ENCODE data around the gene WNT5A.

Gene WNT5A

DNA sequence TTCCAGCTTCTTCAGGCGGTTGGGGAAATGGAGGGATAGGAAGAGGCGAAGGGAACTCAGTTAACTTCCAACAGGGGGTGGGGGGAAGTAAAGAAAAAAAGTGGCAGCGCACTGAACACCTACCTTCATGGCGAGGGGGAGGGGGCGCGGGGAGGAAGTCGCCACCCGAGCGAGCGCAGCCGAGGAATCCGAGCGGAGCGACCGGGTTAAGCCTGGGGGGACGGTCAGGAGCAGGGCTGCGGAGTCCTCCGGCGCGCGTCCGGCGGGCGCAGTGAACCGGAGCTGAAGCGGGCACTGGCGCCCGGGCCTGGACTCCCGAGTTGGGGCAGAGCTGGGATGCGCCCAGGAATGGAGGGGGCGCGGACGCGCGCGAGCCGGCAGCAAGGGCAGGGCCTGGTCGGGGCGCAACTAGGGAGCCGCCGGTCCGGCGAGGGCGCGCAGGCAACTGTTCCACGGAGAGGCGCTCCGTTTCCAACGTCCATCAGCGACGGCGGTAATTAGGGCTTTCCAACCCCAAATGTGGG is at the start of gene WNT5A:
TSS of gene WNT5A (minus strand) at position 450 of the 524 bp plus-strand sequence. CDS start at position 129, 321 bp downstream.
- DNase-seq (ENCODE audit: low read depth in 4 of 4, low spot score in 1 of 4) = no peak

DNA sequence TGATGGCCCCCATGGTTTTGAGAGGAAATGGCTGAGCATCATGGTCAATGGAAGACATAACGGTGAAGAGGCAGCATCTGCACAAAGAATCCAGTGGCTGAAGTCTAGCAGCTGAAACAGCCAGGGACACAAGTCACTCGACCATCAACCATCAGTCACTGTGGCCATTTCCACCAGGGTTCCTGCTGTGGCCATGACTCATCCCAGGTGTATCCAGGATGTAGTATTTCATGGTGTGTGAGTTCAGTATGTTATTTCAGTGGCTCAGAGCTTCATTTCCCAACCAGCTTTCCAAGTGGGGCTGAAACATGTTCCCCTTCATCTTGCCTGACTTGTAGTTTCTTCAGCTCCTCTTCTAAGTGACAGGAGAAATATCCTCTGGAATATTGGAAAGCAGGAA is 47.8 kb upstream of the WNT5A start:
- no peak for DNase-seq (ENCODE audit: low read depth in 4 of 4, low spot score in 1 of 4)

DNA sequence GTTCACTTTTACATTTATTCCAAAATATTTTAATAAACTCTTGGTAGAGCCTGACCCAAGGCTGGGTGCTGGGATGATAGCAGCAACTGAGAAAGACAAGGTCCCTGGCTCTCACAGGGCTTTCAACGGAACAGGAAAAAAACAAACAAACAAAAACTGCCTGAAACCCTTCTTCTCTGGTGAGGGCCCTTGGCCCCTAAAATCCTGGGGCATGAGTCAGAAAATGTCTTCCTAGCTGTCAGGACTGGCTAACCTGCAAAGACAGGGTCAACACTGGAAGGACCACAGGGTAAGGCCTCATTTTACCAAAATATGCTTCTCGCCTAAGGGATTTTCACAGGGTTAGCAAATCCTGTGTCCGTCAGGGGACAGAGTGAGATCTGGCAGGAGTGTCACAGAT is 45.7 kb upstream of the WNT5A start:
- no peak for DNase-seq (ENCODE audit: low read depth in 4 of 4, low spot score in 1 of 4)

DNA sequence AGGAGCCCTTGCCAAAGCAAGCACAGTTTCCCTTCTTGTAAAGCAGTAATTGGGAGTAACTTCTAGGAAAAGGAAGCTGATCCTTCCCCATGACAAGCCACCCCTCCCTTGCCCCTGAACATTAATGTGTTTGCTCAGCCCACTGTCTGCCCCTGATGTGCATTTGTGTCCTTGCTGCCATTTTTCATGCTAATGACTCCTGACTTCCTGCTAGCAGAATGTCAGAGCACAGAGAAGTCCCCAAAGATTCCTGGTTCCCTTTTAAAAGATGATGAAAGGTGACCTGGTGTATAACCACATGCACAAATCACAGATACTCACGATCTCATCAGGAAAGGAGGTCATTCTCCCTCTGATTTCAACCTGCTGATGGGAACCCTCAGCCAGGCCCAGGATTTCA is 44.2 kb upstream of the WNT5A start:
- no peak for DNase-seq (ENCODE audit: low read depth in 4 of 4, low spot score in 1 of 4)

DNA sequence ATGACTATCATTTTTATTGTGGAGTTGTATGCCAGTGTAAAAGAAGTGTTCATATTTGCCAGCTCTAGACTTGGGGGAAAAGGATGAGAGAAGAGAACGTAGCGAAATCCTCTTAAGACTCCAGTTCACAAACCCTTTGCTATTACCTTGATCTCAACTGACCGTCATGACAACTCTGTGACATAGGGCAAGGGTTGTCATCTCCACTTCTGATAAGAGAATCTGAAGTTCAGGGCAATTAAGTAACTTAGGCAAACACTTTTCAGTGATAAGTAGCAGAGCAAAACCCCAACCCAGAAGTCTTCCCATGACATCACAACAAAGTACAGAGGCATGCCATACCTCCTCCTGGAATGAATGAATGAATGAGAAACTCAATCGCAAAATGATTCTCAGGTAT is 40.3 kb upstream of the WNT5A start:
- DNase-seq (ENCODE audit: low read depth in 4 of 4, low spot score in 1 of 4) = no peak

DNA sequence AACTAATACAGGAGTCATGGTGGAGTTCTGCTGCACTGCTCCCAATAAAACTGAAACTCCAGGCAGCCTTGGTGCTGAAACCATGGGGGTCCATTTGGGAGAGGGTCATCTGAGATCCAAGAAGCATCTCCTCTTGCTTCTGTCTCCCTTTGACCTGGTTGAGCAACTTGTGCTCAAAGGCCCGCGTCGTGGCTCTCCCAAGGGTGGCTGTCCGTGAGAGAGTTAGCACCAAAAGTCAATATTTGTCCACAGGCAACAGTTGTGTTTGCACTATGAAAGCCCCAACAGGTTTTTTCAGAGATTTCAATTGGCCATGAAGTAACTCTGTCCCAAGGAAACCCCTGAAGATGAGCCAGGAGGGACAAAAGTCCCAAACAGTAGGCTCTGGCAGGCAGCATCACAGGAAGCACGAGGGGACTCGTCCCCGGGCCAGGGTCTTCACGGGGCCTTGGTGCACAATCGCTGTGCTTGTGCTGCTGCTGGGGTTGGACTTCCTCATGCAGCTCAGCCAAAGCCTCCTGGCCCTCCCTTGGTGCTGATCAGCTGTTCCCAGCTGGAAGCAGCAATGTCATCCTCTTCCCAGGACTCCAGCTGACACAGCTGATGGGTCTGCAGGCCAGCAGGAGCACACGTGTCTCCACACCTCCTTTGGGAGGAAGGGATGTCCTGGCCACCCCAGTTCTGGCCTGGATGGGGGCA is 39.4 kb upstream of the WNT5A start:
- no peak for DNase-seq (ENCODE audit: low read depth in 4 of 4, low spot score in 1 of 4)

DNA sequence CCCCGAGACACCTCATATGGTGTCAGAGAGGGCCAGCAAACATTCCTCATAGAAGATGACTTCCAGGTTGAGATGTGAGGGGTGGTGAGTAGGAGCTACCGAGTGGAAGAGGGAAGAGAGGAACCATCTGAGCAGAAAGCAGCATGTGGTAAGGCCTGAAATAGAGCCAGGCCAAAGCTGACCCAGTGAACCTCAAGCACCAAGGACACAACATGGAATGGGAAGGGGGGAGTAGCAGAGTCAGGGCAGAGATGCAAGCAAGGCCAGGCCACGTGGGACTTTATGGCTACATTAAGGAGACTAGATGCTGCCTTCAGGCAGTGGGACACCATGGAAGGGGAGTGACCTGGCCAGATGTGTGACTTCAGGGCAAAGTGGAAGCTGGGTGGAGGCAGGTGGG is 38.3 kb upstream of the WNT5A start:
- DNase-seq (ENCODE audit: low read depth in 4 of 4, low spot score in 1 of 4) = no peak

DNA sequence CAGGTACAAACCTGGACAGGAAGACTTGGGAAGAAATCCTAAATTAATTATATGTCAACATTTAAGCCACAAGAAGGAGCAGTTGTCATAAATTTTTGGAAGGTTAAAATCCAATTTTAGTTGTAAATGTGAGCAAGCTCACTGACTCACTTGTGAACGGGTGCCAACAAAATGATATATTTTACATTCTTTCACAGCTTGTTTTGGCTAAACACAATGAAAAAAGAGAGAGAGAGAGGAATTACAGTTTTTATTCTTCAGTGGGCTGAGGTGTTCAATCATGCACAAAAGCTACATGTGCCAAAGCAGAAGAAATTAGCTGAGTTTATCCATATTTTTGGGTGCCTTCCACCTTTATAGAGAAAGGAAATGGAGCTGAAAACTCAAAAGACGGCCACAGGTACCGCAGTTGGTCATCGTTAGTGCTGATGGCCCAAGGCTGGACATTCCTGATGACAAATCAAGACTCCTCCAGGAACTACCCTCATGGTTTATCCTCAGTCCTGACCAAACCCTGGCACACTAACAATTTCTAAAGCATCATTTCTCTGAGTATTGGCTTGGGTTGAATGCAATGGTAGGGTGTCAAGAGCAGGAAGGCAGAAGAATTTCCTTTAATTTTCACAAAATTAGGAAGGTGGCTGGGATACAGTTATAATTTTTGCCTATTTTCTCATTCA is 37.6 kb upstream of the WNT5A start:
- DNase-seq (ENCODE audit: low read depth in 4 of 4, low spot score in 1 of 4) = no peak

DNA sequence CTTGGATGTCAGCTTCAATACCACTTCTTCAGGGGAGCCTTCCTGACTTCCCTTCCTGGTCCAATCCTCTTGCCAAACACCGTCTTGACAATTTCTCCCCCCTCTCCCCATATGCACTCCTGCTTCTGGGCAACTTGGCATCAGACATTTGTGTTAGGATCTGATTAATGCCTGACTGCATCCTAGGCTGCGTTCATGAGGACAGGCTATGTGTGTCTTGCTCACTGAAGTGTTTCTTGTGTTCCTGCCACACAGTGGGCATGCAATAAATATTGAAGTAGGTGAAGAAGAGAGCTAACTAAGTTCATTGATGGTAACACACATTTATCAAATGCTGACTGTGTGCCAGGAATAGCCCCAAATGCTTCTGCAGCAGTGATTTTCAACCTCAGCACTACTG is 36.4 kb upstream of the WNT5A start:
- no peak for DNase-seq (ENCODE audit: low read depth in 4 of 4, low spot score in 1 of 4)

DNA sequence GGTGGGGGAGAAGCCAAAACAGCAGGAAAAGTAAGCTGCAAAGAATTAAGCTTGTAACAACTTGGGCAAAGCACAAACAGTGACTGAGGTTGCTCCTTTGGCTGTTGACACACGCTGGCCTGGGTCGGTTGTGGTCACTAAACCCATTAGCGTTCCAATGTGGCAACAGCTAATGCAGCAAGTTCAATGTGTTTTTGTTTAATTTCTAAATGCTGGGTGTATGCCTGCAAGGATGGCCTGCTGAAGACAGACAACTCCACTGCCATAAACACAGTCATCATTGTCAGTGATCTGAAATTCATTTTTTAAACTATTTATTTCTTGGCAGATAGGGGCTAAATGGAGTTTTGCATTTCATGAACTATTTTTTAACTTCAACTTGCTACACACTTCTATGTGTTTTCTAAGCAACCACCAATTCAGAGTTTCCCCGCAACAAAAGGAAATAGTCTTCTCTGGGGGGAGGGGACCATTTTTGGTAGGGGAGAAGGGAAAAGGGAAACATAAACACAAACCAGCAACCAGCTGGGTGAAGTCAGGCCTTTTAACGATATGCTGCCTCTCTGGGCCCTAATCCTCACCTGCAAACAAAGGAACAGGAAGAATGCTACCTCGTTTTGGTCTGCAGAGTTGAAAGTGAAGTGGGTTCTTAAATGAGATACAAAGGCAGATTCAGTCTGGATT is 34.8 kb upstream of the WNT5A start:
- no peak for DNase-seq (ENCODE audit: low read depth in 4 of 4, low spot score in 1 of 4)

DNA sequence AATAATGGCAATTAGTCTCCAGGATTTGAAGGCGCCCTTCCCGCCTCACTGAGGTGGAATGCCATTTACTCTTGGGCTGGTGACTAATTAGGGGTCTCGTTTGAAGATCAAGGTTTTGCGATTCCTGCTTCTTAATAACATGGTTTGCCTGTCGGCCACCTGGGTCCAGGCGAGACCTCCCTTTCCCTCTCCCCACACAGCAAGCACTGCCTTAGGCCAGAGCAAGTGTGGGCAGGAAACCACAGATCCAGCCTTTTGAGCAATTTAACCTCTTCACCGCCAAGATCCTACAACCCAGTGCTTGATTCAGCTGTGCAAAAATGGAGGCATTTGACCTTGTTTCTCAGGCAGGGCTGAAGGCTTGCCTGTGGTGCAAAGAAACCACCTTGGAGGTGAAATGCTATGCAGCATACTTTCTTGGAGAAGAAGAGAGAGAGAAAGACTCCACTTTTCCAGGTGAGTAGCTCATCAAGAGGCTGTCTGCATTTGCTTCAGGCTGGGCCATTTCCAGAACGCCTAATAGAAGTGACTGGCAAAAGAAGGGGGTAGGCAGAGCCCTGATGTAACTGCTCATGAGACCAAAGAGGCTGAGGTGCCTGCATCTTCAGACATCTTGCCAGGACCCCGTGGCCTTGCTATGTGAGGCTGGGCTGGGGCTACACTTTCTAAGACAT is 34.1 kb upstream of the WNT5A start:
- DNase-seq (ENCODE audit: low read depth in 4 of 4, low spot score in 1 of 4) = no peak

DNA sequence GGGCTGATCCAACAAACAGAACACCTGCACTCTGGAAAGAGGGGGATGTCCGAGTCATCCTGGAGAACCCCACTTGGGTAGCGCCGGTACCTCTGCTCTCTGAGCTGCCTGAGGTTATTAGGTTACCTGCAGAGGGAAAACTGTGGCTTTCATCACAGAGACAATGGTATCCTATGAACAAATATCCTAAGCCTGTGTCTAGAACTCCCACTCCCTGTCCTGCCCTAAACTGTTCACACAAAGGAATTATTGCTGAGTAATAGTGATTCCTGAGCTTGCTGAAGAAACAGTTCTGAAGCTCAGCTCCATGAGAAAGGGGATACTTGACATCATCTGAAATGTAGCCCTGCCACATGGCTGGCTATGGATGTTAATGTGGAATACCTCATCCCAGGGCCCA is 31.9 kb upstream of the WNT5A start:
- no peak for DNase-seq (ENCODE audit: low read depth in 4 of 4, low spot score in 1 of 4)

DNA sequence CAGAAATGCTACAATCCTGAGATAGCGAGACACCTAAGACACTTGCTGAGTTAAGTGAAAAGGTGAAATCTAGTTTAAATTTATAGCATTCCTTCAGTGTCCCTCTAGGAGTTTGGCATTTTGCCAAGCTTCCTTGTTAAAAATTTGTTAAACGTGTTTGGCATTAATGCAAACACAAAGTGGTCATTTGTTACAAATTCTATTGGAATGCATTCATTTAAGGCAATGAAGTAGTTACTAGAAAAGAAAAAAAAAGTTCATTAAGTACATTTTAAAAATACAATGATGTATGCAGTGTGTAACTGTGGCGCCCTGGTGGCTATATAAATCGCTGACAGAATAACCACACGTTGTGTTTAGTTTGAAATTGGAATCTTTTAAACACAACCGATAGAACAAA is 31.3 kb upstream of the WNT5A start:
- DNase-seq (ENCODE audit: low read depth in 4 of 4, low spot score in 1 of 4) = no peak

DNA sequence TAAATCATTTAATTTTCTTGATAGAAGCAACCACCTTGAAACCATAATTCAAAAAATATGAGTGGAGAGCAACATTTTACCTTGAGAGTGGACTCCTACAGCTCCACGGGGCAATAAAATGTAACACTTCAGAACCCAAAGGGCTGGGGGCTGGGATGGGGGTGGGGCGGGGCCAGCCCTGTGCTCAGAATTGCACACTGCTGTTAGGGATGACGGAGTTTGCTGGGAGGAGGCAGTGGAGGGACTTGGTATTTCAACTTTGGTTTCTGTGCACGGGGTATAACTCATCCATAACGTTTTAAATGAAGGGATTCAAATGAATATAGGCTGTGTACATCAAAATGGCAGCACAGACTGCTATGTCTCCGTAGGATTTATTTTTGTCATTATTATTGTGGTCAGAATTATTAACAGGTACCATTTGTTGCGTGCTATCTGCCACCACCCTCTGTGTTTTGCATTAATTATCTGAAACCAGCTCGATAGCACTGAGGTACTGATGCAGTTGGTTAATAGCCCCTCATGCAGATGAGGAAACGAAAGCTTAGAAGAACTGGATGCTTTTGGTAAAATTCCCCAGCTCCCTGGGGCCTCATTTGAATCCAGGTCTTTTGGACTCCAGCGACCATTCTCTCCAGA is 29.4 kb upstream of the WNT5A start:
- DNase-seq (ENCODE audit: low read depth in 4 of 4, low spot score in 1 of 4) = no peak

DNA sequence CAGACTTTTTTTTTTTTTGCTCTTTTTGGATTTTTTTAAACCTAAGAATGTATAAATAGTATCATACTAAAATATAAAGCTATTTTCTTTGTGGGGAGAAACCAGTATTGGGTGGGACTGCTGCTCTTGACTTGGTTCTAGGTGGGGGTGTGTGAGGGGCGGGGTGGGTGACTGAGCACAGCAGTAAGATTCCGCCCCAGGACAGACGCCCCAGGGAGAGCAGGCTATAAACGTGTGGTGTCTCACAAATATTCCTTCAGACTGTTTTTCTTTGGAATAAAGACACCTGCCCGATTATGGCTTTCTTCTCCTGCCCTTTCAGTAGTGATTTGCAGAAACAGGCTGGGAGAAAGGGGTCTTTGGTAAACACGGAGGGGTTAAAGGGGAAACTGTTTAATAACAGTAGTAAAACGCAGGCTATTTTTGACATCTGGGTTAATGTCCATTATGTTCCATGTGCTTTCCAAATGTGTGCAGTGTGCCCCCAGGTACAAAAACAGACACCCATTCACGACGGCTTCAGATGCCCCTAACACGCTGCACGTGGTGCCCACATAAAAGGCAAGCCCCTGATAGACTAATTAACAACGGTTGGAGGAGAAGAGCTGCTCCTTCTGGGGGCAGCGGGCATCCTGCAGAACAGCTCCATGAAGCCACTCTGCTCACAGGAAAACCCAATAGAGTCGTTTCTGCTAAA is 28.6 kb upstream of the WNT5A start:
- DNase-seq (ENCODE audit: low read depth in 4 of 4, low spot score in 1 of 4) = no peak

DNA sequence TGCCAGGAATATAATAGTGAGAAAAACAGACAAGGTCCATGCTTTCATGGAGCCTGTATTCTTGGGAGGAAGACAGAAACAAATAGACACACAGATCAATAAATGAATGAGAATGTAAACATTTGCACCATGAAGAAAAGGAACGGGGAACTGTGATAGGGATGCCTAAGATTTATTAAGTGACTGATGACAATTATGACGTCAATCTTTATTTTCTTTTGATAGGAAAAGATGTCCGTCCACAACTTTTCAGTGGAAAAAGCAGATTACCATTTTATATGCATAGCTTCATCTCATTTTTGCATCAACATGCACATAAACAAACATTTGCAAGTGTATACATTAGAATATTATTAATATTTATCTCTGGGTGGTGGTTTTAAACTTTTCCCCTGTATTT is 27.9 kb upstream of the WNT5A start:
- DNase-seq (ENCODE audit: low read depth in 4 of 4, low spot score in 1 of 4) = no peak

DNA sequence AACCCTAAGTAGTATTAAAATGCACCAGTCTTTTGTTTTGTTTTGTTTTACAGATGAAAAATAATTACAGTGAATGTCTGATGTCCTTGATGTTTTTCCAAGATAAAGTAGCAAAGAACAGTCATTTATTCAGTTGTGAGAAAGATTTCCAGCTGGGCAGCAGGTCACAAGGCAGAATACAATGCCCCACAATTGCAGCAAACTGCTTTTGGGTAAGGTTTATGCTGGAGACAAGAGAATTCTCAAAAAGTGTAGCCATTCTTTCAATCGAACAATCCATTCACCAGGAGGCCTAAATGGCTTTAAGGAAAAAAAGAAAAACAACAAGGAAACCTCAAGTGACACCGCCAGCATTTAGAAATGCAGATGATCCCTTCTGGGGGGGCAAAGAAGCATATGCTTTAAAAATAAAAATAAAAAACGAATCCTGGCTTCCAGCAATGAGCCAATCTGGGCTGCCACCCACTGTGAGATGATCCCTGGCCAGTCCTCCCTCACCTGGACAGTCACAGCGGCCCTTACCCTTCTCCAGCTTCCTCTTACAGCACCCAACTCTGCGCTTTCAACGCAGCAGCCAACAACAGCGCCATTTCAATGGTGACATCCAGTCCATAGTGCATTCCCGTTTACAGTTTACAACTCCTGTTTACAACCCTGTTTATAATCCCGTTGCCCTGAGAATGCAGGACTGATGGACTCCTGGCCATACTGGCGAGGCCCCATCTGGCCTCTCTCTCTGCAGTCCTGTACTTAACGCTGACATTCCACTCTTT is 25.7 kb upstream of the WNT5A start:
- no peak for DNase-seq (ENCODE audit: low read depth in 4 of 4, low spot score in 1 of 4)

DNA sequence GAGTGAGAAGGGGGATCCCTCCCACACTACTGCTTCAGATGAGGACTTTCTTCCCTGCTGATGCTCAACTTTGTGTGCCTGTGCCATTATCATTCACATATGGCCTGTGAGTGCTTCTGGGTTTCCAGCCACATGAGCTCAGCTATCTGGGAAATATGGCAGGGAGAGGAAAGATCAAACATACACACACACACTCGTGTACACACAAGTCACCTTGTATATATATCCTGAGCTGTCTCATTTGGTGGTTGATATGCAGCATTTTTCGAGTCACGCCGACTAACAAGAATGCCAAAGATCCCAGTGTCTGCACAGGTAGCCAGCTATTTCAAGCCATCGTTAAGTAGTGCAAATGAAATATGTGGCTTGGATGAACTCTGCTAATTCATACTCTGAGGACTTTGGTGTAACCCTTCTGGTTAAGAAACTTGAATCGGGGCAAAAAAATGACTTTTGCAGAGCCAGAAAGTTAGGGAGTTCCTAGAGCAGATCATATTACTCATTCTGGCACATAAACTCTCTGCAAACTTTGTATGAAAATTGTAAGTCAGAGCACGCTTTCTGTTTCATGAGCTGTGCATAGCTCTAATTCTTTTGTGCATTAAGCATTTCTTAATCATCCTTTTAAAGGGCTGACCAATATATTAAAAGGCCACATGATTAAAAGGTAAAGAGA is 24.9 kb upstream of the WNT5A start:
- no peak for DNase-seq (ENCODE audit: low read depth in 4 of 4, low spot score in 1 of 4)

DNA sequence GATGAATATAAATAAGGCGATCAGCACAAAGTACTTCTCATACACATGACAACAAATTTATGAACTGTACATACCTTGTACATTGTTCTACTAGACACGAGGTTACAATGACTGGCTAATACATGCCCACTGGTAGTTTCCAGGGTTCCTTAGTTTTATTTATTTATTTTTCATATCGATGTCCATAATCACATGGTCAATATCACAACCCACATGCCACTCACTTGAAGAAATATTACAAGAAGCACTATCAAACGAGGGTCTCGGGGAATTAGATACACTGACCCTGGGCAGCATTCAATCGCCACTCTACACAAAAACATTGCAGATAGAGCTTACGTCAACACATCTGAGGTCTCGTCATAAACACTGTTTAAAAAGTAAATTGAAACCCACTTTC is 21.2 kb upstream of the WNT5A start:
- no peak for DNase-seq (ENCODE audit: low read depth in 4 of 4, low spot score in 1 of 4)
